MCF 10A (cell line): ENCODE data around the gene BPIFB3. TPM values are rescaled to one million over a fixed set of nuclear protein-coding genes. Genes with fewer than 3 reads are reported as not detected.
A peak's percentile ranks its signal among the peaks of the same experiment; 100 is the strongest.
"Not testable (repeated sequence)": the region's sequence is repeated elsewhere in the genome, so short reads cannot be mapped to it uniquely, and the experiment has no call there.

Experiments
- BruUV-seq: library from RNA; stranded (reverse); fragments of 400-500 nt; replicated peaks from 2 replicates; lab custom pipeline; 2021; lab: Mats Ljungman, UMichigan
- CTCF ChIA-PET: fragments of 300-600 bp; sonication (Branson Sonifier 250); formaldehyde crosslinking; extraction: SDS; loops from one replicate; lab custom pipeline; 2021; ENCODE audit warnings: antibody characterized with exemption, inconsistent platforms; lab: Yijun Ruan, JAX
- POLR2A ChIA-PET: fragments of 300-600, 350-650 bp; sonication (Branson Sonifier 250); formaldehyde crosslinking; extraction: SDS; loops from one replicate; lab custom pipeline; 2020; ENCODE audit warnings: antibody characterized with exemption, inconsistent platforms; lab: Yijun Ruan, JAX
- DNase-seq: peaks from one replicate; pipeline ENCODE4 v3.0.0-alpha.2; 2018; ENCODE audit not compliant: unreplicated experiment
- H3K27ac Mint-ChIP-seq: one replicate; pipeline ENCODE4 v1.8.0; 2022; ENCODE audit warnings: mild to moderate bottlenecking, low read depth, mixed read lengths; ENCODE audit not compliant: unreplicated experiment
- H3K27me3 Mint-ChIP-seq: one replicate; pipeline ENCODE4 v1.8.0; 2022; ENCODE audit warnings: mixed read lengths; ENCODE audit not compliant: insufficient read depth, unreplicated experiment
- H3K36me3 Mint-ChIP-seq: one replicate; pipeline ENCODE4 v1.8.0; 2022; ENCODE audit warnings: mild to moderate bottlenecking, moderate library complexity, mixed read lengths; ENCODE audit not compliant: insufficient read depth, unreplicated experiment
- H3K4me1 Mint-ChIP-seq: one replicate; pipeline ENCODE4 v1.8.0; 2022; ENCODE audit warnings: mixed read lengths; ENCODE audit not compliant: insufficient read depth, unreplicated experiment
- H3K4me3 Mint-ChIP-seq: one replicate; pipeline ENCODE4 v1.8.0; 2022; ENCODE audit warnings: mild to moderate bottlenecking, moderate library complexity, mixed read lengths; ENCODE audit not compliant: unreplicated experiment
- H3K9me3 Mint-ChIP-seq: one replicate; pipeline ENCODE4 v1.8.0; 2022; ENCODE audit warnings: mixed read lengths; ENCODE audit not compliant: unreplicated experiment
- CTCF ChIP-seq: fragments of 200-600 bp; IDR thresholded peaks from one replicate; pipeline ENCODE4 v1.8.0; 2022; ENCODE audit warnings: antibody characterized with exemption, mild to moderate bottlenecking; ENCODE audit not compliant: unreplicated experiment
- intact Hi-C: fragments of 100-400 bp; cut with micrococcal nuclease; formaldehyde crosslinking; loops from 2 replicates; pipeline ENCODE4 v1.14.1; 2022
- total RNA-seq: library from RNA; stranded (reverse); gene quantifications from 2 replicates; pipeline ENCODE4 v1.2.3, GENCODE V29; 2022

Gene BPIFB3
- total RNA-seq, 1 experiment from 2014 or later: not detected

- Mint-ChIP-seq H3K27me3 (peaks cover 50% of the 10 kb centered on the region), H3K36me3 (no peaks in the 10 kb centered on the region), H3K4me1 (no peaks in the 10 kb centered on the region), H3K4me3 (no peak overlapping the region), H3K27ac (no peak overlapping the region), H3K9me3 (no peaks in the 10 kb centered on the region)
- no peak for DNase-seq
- no TSS peak for BruUV-seq
- POLR2A ChIA-PET: no interaction called here
- TF ChIP-seq CTCF: no peak
- CTCF ChIA-PET: no interaction called here
- intact Hi-C loops: no loop called here
Measured at GRCh38 chr20:33105316-33105924, 51.7 kb downstream of the BPIFB3 start.

- intact Hi-C loops, H3K36me3 Mint-ChIP-seq, POLR2A ChIA-PET, H3K27ac Mint-ChIP-seq, H3K4me3 Mint-ChIP-seq, H3K9me3 Mint-ChIP-seq, DNase-seq, BruUV-seq, H3K4me1 Mint-ChIP-seq: not testable (repeated sequence)
- CTCF ChIA-PET: interaction anchor here (0.7 kb wide), 1 partner anchor 49 kb away, joined by 3 read pairs; no protein-coding TSS in a partner anchor
- peaks cover 50% of the 10 kb centered on the region for H3K27me3 Mint-ChIP-seq
Measured at GRCh38 chr20:33106058-33106620, 52.4 kb downstream of the BPIFB3 start.

GRCh38 chr20:33108661-33109060, 55.0 kb downstream of the BPIFB3 start:
- intact Hi-C loops: no loop called here
- peaks cover 46% of the 10 kb centered on the region for H3K27me3 Mint-ChIP-seq
- ChIA-PET POLR2A (no interaction called here), CTCF (no interaction called here)
- no peak overlapping the region for H3K4me3 Mint-ChIP-seq
- no peak for DNase-seq
- no peak for TF ChIP-seq CTCF
- H3K27ac Mint-ChIP-seq: no peak overlapping the region
- H3K36me3 Mint-ChIP-seq: no peaks in the 10 kb centered on the region
- H3K4me1 Mint-ChIP-seq: no peaks in the 10 kb centered on the region
- no TSS peak for BruUV-seq
- no peaks in the 10 kb centered on the region for H3K9me3 Mint-ChIP-seq

- no peak for TF ChIP-seq CTCF
- ChIA-PET CTCF (interaction anchor here (0.9 to 1.4 kb wide), 2 partner anchors 10 to 12 kb away, joined by 4 to 5 read pairs; no protein-coding TSS in a partner anchor), POLR2A (no interaction called here)
- Mint-ChIP-seq H3K4me1 (no peaks in the 10 kb centered on the region), H3K4me3 (no peak overlapping the region), H3K27ac (no peak overlapping the region), H3K27me3 (peaks cover 39% of the 10 kb centered on the region), H3K9me3 (no peaks in the 10 kb centered on the region), H3K36me3 (no peaks in the 10 kb centered on the region)
- intact Hi-C loops: no loop called here
- DNase-seq: peak; percentile 15
- BruUV-seq: no TSS peak
Measured at GRCh38 chr20:33110147-33110825, 56.6 kb downstream of the BPIFB3 start.
